Measurements from ENCODE around the gene HIC1.

The HIC1 gene

GRCh38 chr17:2048805-2049204 lies 6.1 kb upstream of the HIC1 start:
- H3K4me3 ChIP-seq (IDR thresholded peaks at IDR 0.05; ENCODE audit: insufficient read depth, low read depth, low read length), result no peak overlapping the region
- H2AFZ ChIP-seq (ENCODE audit: low read depth), result no peak overlapping the region
- H3K4me1 ChIP-seq (ENCODE audit: low read depth, poor library complexity, severe bottlenecking), result no peaks in the 10 kb centered on the region
- H3K27me3 ChIP-seq (ENCODE audit: insufficient read depth, low read depth), result peaks cover 7% of the 10 kb centered on the region; the same call in 1 of the 2 replicates
- H3K79me2 ChIP-seq (ENCODE audit: insufficient read depth, low read depth), result no peaks in the 10 kb centered on the region
- H3K4me2 ChIP-seq, result no peak overlapping the region
- no peak overlapping the region for H3K9ac ChIP-seq
- no peak for TF ChIP-seq CTCF (conservative IDR thresholded peaks at IDR 0.05; ENCODE audit: low read depth, low read length)
- no peaks in the 10 kb centered on the region for H4K20me1 ChIP-seq (ENCODE audit: insufficient read depth)
- H3K27ac ChIP-seq, result no peak overlapping the region
- H3K36me3 ChIP-seq (ENCODE audit: insufficient read depth), result no peaks in the 10 kb centered on the region

- Histone ChIP-seq H3K9ac (peak overlapping the region; percentile 52), H3K79me2 (ENCODE audit: insufficient read depth, low read depth) (no peaks in the 10 kb centered on the region), H3K36me3 (ENCODE audit: insufficient read depth) (no peaks in the 10 kb centered on the region), H3K27me3 (ENCODE audit: insufficient read depth, low read depth) (peaks cover 7% of the 10 kb centered on the region; the same call in 1 of the 2 replicates), H4K20me1 (ENCODE audit: insufficient read depth) (no peaks in the 10 kb centered on the region), H3K4me3 (IDR thresholded peaks at IDR 0.05; ENCODE audit: insufficient read depth, low read depth, low read length) (no peak overlapping the region), H3K27ac (no peak overlapping the region), H2AFZ (ENCODE audit: low read depth) (peak overlapping the region; percentile 71), H3K4me1 (ENCODE audit: low read depth, poor library complexity, severe bottlenecking) (no peaks in the 10 kb centered on the region), H3K4me2 (peak overlapping the region; percentile 22; the same call in 1 of the 2 replicates)
- no peak for TF ChIP-seq CTCF (conservative IDR thresholded peaks at IDR 0.05; ENCODE audit: low read depth, low read length)
Observed at GRCh38 chr17:2049333-2050299, 5.3 kb upstream of the HIC1 start.

GRCh38 chr17:2050300-2051060 lies 4.4 kb upstream of the HIC1 start:
- Histone ChIP-seq H3K79me2 (ENCODE audit: insufficient read depth, low read depth) (no peaks in the 10 kb centered on the region), H3K4me2 (0 out of 2 replicates have a peak overlapping the region, but pooled peaks have one; percentile 21), H3K27me3 (ENCODE audit: insufficient read depth, low read depth) (peaks cover 7% of the 10 kb centered on the region; the same call in 1 of the 2 replicates), H4K20me1 (ENCODE audit: insufficient read depth) (no peaks in the 10 kb centered on the region), H3K9ac (no peak overlapping the region), H3K36me3 (ENCODE audit: insufficient read depth) (no peaks in the 10 kb centered on the region), H3K4me1 (ENCODE audit: low read depth, poor library complexity, severe bottlenecking) (no peaks in the 10 kb centered on the region), H3K27ac (no peak overlapping the region), H3K4me3 (IDR thresholded peaks at IDR 0.05; ENCODE audit: insufficient read depth, low read depth, low read length) (no peak overlapping the region), H2AFZ (ENCODE audit: low read depth) (no peak overlapping the region; the same call in none of the 2 replicates)
- TF ChIP-seq CTCF (conservative IDR thresholded peaks at IDR 0.05; ENCODE audit: low read depth, low read length), result no peak

- Histone ChIP-seq H3K27me3 (ENCODE audit: insufficient read depth, low read depth) (peaks cover 7% of the 10 kb centered on the region; the same call in 1 of the 2 replicates), H3K9ac (no peak overlapping the region), H3K36me3 (ENCODE audit: insufficient read depth) (no peaks in the 10 kb centered on the region), H2AFZ (ENCODE audit: low read depth) (no peak overlapping the region), H3K79me2 (ENCODE audit: insufficient read depth, low read depth) (no peaks in the 10 kb centered on the region), H4K20me1 (ENCODE audit: insufficient read depth) (no peaks in the 10 kb centered on the region), H3K27ac (no peak overlapping the region), H3K4me2 (0 out of 2 replicates have a peak overlapping the region, but pooled peaks have one; percentile 21), H3K4me1 (ENCODE audit: low read depth, poor library complexity, severe bottlenecking) (no peaks in the 10 kb centered on the region), H3K4me3 (IDR thresholded peaks at IDR 0.05; ENCODE audit: insufficient read depth, low read depth, low read length) (no peak overlapping the region)
- TF ChIP-seq CTCF (conservative IDR thresholded peaks at IDR 0.05; ENCODE audit: low read depth, low read length), result no peak
Observed at GRCh38 chr17:2051061-2051932, 3.6 kb upstream of the HIC1 start.
